ENCODE measurements around the gene ZNF592. TPM values are rescaled to one million over a fixed set of nuclear protein-coding genes. Genes with fewer than 3 reads are reported as not detected.
A peak's percentile ranks its signal among the peaks of the same experiment; 100 is the strongest.

The ZNF592 gene
- total and polyA plus RNA-seq, 9 of the 15 experiments (the other 6 are each of a cell fraction or from before 2014, with no cell fraction given): 0.88 to 23.8 (median 7.4) TPM

DNA sequence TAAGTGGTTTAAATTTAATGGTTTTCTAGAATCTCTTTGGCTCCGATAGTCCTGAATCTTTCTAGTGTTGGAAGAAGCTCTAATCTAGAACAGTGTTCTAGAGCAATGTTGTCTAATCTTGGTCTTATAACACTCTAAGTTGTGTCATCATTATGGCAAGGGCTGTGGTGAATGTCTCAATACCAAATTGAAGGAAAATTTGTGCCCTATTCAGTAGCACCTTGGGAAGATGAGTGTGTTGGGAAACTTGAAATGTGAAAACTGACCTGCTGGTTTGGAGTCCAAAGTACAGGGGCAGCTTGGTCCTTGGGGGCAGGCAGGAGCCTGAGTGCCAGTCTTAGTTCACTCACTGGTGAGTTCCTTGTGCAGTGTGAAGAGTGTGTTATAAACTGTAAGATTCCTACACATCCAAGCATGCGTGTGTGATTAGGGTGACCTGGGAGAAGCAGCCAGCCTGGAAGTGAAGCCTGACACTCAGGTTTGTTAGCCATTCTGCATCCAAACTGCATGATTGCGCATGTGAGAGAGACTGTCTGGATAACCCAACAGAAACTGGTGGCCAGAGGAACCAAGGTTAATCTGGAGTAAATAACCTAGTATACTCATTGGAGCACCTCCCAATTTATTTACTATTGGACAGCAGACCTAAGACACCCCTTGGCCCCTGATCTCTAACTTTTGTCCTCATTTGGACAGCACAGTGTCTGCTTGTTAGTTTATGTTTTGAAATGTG, 14.6 kb downstream of the ZNF592 start (continued):
- no peak for TF ChIP-seq HBP1 (CRISPR knock-in tag; IDR thresholded peaks at IDR 0.05)
- TF ChIP-seq, protein P1, sequence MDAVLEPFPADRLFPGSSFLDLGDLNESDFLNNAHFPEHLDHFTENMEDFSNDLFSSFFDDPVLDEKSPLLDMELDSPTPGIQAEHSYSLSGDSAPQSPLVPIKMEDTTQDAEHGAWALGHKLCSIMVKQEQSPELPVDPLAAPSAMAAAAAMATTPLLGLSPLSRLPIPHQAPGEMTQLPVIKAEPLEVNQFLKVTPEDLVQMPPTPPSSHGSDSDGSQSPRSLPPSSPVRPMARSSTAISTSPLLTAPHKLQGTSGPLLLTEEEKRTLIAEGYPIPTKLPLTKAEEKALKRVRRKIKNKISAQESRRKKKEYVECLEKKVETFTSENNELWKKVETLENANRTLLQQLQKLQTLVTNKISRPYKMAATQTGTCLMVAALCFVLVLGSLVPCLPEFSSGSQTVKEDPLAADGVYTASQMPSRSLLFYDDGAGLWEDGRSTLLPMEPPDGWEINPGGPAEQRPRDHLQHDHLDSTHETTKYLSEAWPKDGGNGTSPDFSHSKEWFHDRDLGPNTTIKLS (IDR thresholded peaks at IDR 0.05; ENCODE audit: borderline replicate concordance, low read depth): peak; percentile 53; the same call in 1 of the 2 replicates

DNA sequence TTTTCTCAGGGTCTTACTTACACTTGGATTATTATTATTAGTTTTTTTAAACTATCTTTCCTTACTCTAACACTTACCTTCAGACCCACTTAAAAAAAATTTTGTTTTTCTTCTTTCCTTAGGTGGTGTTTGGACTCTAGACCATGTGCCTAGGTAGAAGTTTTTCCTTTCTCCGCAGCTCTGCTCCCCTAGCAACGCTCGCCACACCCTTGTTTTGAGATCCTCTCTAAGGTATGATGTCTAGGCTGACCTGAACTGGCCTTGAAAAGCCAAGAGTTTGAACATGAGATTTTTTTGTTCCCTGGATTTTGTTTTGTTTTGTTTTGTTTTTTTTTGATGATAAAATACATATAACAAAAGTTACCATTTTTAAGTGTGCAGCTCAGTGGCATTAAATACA, 16.2 kb downstream of the ZNF592 start:
- ChIA-PET POLR2A (interaction anchor here (1.2 kb wide), 1 partner anchor 12 kb away, joined by 5 read pairs; no protein-coding TSS in a partner anchor), CTCF (ENCODE audit: low intra/inter-chr PET ratio) (no interaction called here)
- Histone ChIP-seq H3K4me2 (ENCODE audit: insufficient read depth, low read length) (no peak overlapping the region), H2AFZ (ENCODE audit: low read depth, low read length) (no peak overlapping the region), H3K9me3 (replicated peaks; ENCODE audit: control insufficient read depth, insufficient read depth, low read depth, low read length) (no peaks in the 10 kb centered on the region), H3K9ac (ENCODE audit: insufficient read depth in 1 of 2, low read depth in 2 of 2, low read length in 2 of 2) (no peak overlapping the region), H3K9me1 (ENCODE audit: control insufficient read depth, insufficient read depth, low read length) (peaks cover 15% of the 10 kb centered on the region), H3K36me3 (ENCODE audit: control insufficient read depth, insufficient read depth, low read length) (peaks cover 48% of the 10 kb centered on the region), H3K27me3 (ENCODE audit: control insufficient read depth in 2 of 2, insufficient read depth in 2 of 2, low read length in 2 of 2) (no peaks in the 10 kb centered on the region), H3K4me1 (replicated peaks in 1 of 2; ENCODE audit: control insufficient read depth in 2 of 2, insufficient read depth in 2 of 2, low read length in 2 of 2) (peaks cover 8 to 12% of the 10 kb centered on the region in 2 experiments; a peak in 2 of 5 replicates), H3K4me3 (no peak overlapping the region), H3K27ac (ENCODE audit: extremely low read depth, low read depth, low read length) (no peak overlapping the region), H3K79me2 (ENCODE audit: control insufficient read depth, insufficient read depth, low read length) (peaks cover 66% of the 10 kb centered on the region), H4K20me1 (replicated peaks; ENCODE audit: control insufficient read depth, insufficient read depth, low read length) (peaks cover 33% of the 10 kb centered on the region)
- no peak for ATAC-seq
- TF ChIP-seq NRF1 (conservative IDR thresholded peaks at IDR 0.05 in 1 of 2, IDR thresholded peaks at IDR 0.05 in 1 of 2) (no peak), PML (IDR thresholded peaks at IDR 0.05; ENCODE audit: low read length) (no peak), E2F3 (CRISPR knock-in tag; IDR thresholded peaks at IDR 0.05) (no peak)
- TF ChIP-seq, protein P2, sequence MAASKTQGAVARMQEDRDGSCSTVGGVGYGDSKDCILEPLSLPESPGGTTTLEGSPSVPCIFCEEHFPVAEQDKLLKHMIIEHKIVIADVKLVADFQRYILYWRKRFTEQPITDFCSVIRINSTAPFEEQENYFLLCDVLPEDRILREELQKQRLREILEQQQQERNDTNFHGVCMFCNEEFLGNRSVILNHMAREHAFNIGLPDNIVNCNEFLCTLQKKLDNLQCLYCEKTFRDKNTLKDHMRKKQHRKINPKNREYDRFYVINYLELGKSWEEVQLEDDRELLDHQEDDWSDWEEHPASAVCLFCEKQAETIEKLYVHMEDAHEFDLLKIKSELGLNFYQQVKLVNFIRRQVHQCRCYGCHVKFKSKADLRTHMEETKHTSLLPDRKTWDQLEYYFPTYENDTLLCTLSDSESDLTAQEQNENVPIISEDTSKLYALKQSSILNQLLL (CRISPR knock-in tag; IDR thresholded peaks at IDR 0.05; ENCODE audit: borderline replicate concordance): no peak
- BruUV-seq (replicated peaks): no TSS peak
- intact Hi-C loops (cut with micrococcal nuclease): no loop called here
- DNase-seq (ENCODE audit: extremely low read depth in 1 of 4, low spot score in 3 of 4): no peak
- no peak for FAIRE-seq
- 84% methylated on average over 3 of the region's 3 CpGs for WGBS (ENCODE audit: insufficient coverage, low coverage, missing lambda C conversion rate)
- in situ Hi-C loops (cut with MboI): no loop called here

Data from K562 (cell line).